HCT116 (cell line): ENCODE data around the gene MUC15.

Experiments used
- EGR1 ChIP-seq: IDR thresholded peaks from 2 replicates; pipeline ENCODE4 v1.6.1; 2012; ENCODE audit warnings: low read depth
- EZH2 ChIP-seq: fragments of 200-600 bp; sonication (generic); IDR thresholded peaks from 2 replicates; pipeline ENCODE4 v1.6.1; 2017; ENCODE audit warnings: antibody characterized with exemption, mixed run types
- POLR2AphosphoS5 ChIP-seq: IDR thresholded peaks from 2 replicates; pipeline ENCODE4 v1.6.1; 2011; ENCODE audit warnings: mild to moderate bottlenecking, low read depth, low read length, moderate library complexity
- RAD21 ChIP-seq: IDR thresholded peaks from 2 replicates; pipeline ENCODE4 v1.6.1; 2012; ENCODE audit warnings: low read depth, mild to moderate bottlenecking
- SP1 ChIP-seq: IDR thresholded peaks from 2 replicates; pipeline ENCODE4 v1.6.1; 2012; ENCODE audit warnings: low read depth
- YY1 ChIP-seq: IDR thresholded peaks from 2 replicates; pipeline ENCODE4 v1.6.1; 2011; ENCODE audit warnings: low read length, low read depth, moderate library complexity, mild to moderate bottlenecking; ENCODE audit not compliant: insufficient replicate concordance; ENCODE audit errors: extremely low read depth
- TF ChIP-seq, protein P1 (sequence below), 3 experiments: fragments of 200-600 bp in 1 of 3; sonication (generic) in 1 of 3; IDR thresholded peaks in 2 of 3; conservative IDR thresholded peaks in 1 of 3; 2 replicates each; pipeline ENCODE4 v1.5.1; 2012 to 2017; ENCODE audit warnings: low read depth in 2 of 3, low read length in 2 of 3, antibody characterized with exemption in 1 of 3, borderline replicate concordance in 1 of 3, control low read depth in 1 of 3, mild to moderate bottlenecking in 1 of 3, mixed read lengths in 1 of 3, mixed run types in 1 of 3, moderate library complexity in 1 of 3; ENCODE audit not compliant: insufficient read depth in 1 of 3

DNA sequence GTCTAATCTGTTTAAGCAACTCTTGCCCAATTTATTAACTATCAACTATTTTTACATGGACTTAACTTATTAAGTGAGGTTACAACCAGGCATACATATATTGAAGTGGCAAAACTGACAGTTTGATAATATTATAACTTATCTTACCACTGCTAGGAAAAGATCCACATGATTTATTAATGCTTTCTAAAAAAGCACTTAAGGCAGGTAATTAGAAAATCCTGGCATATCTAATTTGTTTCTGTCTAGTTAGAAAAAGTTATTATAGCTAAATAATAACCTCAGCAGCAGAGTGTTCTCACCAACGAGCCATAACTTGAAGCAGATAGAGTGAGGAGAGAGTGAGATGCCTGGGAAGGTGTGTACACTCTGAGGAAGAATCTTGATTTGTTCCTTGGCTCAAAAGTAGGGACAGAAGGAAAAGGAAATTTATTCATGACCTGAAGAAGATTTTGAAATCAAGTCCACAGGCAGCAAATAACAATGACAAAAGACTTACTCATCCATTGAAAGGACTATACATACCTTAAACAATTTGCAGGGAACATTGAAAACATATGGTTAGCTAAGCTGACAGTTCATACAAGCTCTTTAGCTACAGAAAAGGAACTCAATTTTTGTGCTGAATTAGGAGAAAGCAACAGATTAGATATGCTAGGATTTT, 7.1 kb upstream of the MUC15 start:
- TF ChIP-seq EGR1 (no peak), YY1 (no peak), POLR2AphosphoS5 (no peak), RAD21 (no peak), SP1 (no peak), EZH2 (no peak)
- TF ChIP-seq, protein P1, sequence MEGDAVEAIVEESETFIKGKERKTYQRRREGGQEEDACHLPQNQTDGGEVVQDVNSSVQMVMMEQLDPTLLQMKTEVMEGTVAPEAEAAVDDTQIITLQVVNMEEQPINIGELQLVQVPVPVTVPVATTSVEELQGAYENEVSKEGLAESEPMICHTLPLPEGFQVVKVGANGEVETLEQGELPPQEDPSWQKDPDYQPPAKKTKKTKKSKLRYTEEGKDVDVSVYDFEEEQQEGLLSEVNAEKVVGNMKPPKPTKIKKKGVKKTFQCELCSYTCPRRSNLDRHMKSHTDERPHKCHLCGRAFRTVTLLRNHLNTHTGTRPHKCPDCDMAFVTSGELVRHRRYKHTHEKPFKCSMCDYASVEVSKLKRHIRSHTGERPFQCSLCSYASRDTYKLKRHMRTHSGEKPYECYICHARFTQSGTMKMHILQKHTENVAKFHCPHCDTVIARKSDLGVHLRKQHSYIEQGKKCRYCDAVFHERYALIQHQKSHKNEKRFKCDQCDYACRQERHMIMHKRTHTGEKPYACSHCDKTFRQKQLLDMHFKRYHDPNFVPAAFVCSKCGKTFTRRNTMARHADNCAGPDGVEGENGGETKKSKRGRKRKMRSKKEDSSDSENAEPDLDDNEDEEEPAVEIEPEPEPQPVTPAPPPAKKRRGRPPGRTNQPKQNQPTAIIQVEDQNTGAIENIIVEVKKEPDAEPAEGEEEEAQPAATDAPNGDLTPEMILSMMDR (IDR thresholded peaks at IDR 0.05 in 2 of 3, conservative IDR thresholded peaks at IDR 0.05 in 1 of 3; ENCODE audit: borderline replicate concordance in 1 of 3, insufficient read depth in 1 of 3, low read depth in 2 of 3, low read length in 2 of 3) = no peak
